ENCODE data around the gene SHQ1.
"Not testable (repeated sequence)": the region's sequence is repeated elsewhere in the genome, so short reads cannot be mapped to it uniquely, and the experiment has no call there.

SHQ1 gene

DNA sequence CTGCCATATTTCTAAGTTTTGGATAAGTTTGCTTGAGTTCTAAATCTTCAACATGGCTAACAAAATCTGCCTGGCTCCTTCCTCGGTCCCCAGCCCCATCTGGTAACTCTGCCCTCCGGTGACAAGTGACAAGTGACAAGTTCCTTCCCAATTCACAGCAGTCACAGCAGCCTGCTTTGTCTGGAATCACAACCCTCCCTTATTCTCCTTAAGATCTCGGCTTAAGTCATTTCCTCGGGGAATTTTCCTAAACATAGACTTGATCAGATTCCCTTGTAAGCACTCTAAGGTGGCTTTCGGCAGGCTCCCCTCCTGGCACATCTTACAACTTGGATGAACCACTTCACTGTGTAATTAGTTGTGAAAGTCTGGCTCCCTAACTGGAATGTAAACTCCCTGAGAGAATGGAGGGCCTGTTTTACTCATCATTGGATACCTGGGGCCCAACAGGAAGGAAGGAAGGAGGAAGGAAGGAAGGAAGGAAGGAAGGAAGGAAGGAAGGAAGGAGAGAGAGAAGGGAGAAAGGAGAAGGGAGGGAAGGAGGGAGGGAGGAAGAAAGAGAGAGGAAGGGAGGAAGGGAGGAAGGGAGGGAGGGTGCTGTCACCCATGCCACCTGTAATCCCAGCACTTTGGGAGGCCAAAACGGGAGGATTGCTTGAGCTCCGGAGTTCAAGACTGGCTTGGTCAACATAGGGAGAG lies 126.4 kb downstream of the SHQ1 start:
- DNase-seq = no peak

GRCh38 chr3:72720566-72720965 lies 127.7 kb downstream of the SHQ1 start:
- no peak for DNase-seq

DNA sequence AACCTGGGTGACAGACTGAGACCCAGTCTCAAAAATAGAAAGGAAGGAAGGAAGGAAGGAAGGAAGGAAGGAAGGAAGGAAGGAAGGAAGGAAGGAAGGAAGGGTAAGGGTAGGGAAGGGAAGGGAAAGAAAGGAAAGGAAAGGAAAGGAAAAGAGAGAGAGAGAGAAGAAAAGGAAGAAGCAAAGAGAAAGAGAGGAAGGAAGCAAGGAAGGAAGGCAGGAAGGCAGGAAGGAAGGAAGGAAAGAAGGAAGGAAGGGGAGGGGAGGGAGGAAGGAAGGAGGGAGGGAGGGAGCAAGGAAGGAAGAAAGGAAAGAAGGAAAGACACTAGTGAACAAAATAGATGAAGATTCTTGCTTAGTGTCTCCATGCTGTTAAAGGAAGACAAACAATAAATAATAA lies 129.1 kb downstream of the SHQ1 start:
- DNase-seq = no peak

GRCh38 chr3:72714135-72714534 lies 134.1 kb downstream of the SHQ1 start:
- not testable (repeated sequence) for DNase-seq

GRCh38 chr3:72710471-72710870 lies 137.8 kb downstream of the SHQ1 start:
- not testable (repeated sequence) for DNase-seq

DNA sequence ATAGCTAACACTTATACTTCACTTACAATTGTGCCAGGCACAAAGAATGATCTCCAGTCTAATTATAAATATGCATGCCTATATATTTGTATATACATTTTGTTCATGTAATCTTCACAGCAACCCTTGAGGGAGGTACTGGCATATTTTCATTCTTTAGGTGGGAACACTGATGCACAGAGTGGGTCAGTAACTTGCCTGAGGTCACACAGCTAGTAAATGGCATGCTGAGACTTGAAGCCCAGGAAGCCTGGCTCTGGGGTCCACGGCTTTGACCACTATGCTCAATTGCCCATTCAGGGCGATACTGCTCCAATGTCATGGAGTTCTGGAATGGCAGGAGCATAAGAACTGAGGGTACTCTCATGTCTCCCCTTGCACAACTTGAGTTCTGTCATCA lies 139.8 kb downstream of the SHQ1 start:
- DNase-seq = no peak

DNA sequence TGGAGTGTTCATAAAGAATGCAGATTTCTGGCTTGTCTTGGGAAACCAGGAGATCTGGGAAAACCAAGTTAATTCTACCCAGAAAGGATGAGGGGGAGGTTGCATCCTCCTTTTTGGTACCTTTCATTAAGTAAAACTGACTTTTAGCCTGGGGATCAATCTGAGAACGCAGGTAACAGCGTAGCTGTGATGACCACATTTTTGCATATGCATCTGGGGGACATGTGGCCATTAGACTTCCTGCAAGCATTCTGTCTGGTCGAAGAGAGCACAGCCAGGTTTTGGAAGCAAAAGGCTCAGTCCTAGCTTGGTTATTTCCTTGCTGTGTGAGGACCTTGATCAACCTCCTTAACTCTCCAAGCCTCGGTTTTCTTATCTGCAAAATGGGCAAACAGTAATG lies 145.2 kb downstream of the SHQ1 start:
- no peak for DNase-seq

DNA sequence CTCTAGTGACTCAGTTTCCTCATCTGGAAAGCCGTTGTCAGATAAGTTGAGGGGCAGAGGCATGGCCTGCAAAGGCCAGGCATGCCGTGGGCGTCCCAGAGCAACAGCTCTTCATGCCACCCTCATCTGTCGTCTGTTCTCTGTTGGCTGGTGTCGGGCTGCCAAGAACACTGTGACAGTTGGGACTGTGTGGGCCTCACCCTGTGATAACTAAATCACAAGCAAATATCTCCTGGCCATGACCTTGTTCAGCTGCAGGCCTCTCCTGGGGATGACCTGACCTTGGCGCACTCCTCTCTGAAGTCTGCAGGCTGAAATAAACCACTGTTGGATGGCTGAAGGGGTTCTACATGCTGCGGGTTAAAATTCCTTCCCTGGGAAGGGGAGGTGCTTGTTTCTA lies 145.9 kb downstream of the SHQ1 start:
- no peak for DNase-seq

DNA sequence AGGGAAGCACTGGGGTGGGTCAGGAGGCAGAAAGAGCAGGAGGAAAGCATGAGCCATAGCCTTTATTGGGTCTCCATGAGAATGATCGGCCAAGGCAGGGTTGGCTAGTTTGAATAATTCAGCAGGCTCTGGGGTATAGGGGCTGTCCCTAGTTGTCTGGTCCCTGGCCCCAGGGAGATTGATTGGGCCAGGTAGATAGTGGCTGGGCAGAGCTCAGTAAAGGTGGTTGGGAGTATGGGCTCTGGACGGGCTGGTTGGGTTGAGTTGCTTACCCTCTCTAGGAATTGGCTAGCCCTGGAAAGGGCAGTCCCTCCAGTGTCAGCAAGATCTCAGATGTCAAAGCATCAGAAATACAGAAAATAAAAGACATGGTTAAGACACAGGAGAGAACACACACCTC lies 148.1 kb downstream of the SHQ1 start:
- DNase-seq = no peak

- no peak for DNase-seq
Measured at GRCh38 chr3:72699631-72700030, 148.6 kb downstream of the SHQ1 start.
